Epithelial cell of esophagus (primary cell): Measurements from ENCODE around the gene SLC13A2.
A peak's percentile ranks its signal among the peaks of the same experiment; 100 is the strongest.

Source experiments
- DNase-seq: peaks from one replicate; pipeline ENCODE4 v3.0.0; 2010; ENCODE audit warnings: low read depth
- H3K4me3 ChIP-seq: 2 replicates; pipeline ENCODE4 v1.5.1; 2011; ENCODE audit warnings: mild to moderate bottlenecking, low read length, control low read depth
- CTCF ChIP-seq: IDR thresholded peaks from 2 replicates; pipeline ENCODE4 v1.5.1; 2011; ENCODE audit warnings: low read depth, mild to moderate bottlenecking, low read length, control low read depth, inconsistent platforms; ENCODE audit not compliant: insufficient read depth; ENCODE audit errors: missing control alignments

Gene SLC13A2

GRCh38 chr17:28540231-28540630 lies 66.8 kb downstream of the SLC13A2 start:
- no peak for TF ChIP-seq CTCF
- DNase-seq = no peak
- H3K4me3 ChIP-seq = no peak overlapping the region

- peak; percentile 55 for DNase-seq
- no peak overlapping the region for H3K4me3 ChIP-seq
- no peak for TF ChIP-seq CTCF
Observed at GRCh38 chr17:28541439-28541838, 68.0 kb downstream of the SLC13A2 start.

GRCh38 chr17:28544402-28545140 lies 71.1 kb downstream of the SLC13A2 start:
- no peak for DNase-seq
- TF ChIP-seq CTCF = no peak
- no peak overlapping the region for H3K4me3 ChIP-seq

- H3K4me3 ChIP-seq = no peak overlapping the region
- TF ChIP-seq CTCF = no peak
- no peak for DNase-seq
Observed at GRCh38 chr17:28545141-28545503, 71.7 kb downstream of the SLC13A2 start.

- no peak for DNase-seq
Observed at GRCh38 chr17:28545787-28546415, 72.5 kb downstream of the SLC13A2 start.

GRCh38 chr17:28547096-28547622 lies 73.7 kb downstream of the SLC13A2 start:
- no peak overlapping the region for H3K4me3 ChIP-seq
- no peak for TF ChIP-seq CTCF
- no peak for DNase-seq

More at GRCh38 chr17:28545787-28546415, 72.5 kb downstream of the SLC13A2 start:
- no peak overlapping the region for H3K4me3 ChIP-seq
- TF ChIP-seq CTCF = no peak
